Effector CD8-positive, alpha-beta T cell (primary cell): ENCODE measurements around the gene PDE8A.

ENCODE experiments used
- DNase-seq: peaks from one replicate; lab custom pipeline; 2025; lab: John Stamatoyannopoulos, UW

Gene PDE8A

DNA sequence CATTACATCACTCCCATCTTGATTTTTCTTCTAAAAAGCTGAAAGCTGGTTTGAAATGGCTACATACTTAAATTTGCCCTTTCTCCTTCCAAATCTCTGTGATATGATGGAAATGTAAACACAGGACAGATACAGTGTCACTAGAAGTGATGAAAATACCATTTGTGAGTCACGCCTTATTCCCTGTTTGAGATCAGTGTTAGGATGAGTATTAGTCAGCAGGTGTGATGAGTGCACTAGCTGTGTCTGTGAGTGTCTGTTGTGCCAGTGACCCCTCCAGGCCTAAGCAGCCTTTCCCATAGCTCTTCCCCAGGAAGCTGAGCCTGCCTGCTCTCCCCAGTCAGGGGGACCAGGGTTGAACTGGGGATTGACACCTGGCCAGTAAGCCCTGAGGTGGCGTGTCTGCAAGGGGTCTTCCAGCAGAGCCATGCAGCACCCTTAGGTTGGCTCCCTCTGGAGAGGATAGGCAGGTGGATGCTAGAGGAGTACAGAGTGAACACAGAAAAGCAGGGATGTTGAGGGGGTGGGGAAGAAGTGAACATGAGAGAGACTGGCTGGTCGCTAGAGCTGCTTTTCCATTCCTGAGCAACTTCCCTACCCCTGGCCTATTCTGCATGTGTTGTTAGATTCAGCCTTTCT, 92.0 kb downstream of the PDE8A start:
- DNase-seq = no peak

DNA sequence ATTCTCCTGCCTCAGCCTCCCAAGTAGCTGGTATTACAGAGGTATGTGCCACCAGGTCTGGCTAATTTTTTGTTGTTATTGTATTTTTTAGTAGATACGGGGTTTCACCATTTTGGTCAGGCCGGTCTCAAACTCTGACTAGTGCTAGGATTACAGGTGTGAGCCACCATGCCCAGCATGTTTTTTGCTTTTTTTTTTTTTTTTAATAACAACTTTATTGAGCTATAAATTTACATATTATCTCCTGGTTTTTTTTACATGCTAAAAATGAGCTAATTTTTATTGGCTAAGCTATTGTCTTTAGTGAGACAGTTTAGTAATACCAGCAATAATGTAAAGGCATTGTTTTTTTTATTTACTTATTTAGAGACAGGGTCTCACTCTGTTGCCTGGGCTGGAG, 105.2 kb downstream of the PDE8A start:
- no peak for DNase-seq

DNA sequence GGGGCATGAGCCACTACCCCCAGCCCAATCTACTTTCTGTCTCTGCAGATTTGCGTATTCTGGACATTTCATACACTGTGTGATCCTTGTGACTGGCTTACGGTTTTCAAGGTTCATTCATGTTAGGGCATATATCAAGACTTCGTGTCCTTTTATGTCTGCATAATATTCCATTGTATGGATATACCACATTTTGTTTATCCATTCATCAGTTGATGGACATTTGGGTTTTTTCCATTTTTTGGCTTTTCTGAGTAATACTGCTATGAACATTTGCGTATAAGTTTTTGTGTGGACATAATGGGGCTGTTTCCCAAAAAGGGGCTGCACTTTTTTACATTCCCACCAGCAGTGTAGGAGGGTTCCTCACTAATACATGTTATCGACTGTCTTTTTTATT, 106.6 kb downstream of the PDE8A start:
- DNase-seq = no peak

DNA sequence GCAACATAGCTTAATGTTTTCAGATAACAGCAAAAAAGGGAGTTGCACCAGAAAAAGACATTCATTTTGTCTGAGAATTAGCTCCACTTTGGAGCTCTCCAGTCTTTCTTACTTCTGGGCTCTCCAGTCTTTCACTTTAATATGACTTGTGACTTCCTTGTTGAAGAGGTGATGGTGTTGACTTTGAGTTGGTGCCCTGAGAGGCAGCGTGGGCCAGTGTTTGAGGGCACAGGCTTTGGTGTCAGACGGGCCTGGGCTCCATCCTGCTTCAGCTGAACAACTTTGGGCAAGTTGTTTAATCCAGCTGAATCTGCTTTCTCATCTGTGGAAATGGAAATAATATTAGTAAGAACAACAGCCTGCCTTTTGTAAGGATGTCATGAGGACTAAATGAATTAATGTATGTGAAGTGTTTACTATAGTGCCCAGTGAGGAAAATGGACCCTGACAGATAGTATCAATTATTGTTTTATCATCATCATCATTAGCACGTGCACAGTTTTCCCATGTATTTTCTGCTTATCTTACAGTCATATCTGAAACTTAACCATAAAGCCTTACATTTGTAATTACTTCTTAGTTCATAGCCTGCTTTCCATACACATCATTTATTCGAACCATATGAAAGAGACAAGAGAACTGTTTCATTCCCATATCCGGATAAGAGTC, 108.4 kb downstream of the PDE8A start:
- no peak for DNase-seq

DNA sequence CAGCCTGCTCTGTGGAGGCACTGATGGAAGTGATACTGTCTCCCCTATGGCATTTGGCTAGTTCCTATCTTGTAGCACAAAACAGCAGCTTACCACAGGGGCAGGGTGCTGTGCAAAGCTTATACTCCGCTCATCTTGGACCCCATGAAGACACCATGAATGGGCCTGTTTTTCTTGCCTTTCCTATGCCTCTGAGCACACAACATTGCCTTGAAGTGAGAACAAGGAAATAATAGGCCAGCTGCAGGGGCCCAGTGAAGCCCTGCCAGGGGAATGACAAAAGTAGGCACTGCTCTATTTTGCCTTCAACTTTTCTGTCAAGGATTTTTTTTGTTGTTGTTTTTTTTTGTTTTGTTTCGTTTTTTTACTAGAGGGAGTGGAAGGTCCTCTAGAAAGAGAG, 110.3 kb downstream of the PDE8A start:
- no peak for DNase-seq

DNA sequence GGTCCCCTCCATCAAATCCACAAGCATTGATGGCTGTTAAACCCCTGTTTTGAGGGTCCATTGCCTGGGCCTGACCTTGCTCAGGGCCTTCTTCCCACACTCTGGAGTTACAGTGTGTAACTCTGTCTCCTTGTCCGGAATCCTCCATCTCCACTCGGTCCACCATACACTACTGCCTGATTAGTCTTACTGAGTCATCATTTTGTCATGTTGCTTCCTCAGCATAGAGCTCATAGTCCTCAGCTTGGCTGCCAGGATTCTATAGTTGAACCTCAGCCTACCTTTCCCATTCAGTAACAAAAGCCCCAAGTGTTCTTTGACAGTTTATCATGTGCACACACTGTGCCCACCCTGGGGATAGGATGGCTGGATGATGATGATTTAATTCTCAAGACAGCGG, 113.0 kb downstream of the PDE8A start:
- no peak for DNase-seq

DNA sequence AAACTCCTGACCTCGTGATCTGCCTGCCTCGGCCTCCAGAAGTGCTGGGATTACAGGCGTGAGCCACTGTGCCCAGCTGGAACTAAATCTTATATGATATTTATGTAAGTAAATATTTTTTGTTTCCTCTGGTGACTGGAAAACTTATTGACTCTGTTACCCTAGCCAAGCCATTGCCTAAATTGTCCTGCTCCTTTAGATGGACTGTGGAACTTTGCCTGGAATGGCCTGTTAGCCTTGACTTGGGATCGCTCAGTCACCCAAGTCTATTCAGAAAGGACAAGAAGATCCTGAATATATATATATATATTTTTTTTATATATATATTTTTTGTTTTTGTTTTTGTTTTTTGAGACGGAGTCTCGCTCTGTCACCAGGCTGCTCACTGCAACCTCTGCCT, 113.9 kb downstream of the PDE8A start:
- no peak for DNase-seq

DNA sequence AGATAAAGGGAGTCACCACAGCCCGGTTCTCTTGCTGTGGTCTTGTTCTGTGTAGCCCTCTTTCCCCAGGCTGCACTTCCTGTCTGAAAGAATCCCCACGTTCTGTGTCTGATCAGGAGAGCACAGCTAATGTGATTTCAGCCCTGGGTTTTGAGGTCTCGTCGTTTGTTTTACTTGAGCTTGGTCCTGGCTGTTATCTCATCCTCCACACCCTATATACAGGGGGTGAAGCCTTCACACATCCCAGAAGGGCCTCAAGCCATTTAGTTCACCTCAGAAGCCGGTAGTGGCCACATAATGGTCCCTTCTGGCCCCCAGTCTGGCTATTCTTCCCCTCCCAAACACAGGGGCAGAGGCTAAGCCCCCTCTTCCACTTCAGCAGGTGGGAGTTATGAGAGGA, 115.6 kb downstream of the PDE8A start:
- DNase-seq = no peak

DNA sequence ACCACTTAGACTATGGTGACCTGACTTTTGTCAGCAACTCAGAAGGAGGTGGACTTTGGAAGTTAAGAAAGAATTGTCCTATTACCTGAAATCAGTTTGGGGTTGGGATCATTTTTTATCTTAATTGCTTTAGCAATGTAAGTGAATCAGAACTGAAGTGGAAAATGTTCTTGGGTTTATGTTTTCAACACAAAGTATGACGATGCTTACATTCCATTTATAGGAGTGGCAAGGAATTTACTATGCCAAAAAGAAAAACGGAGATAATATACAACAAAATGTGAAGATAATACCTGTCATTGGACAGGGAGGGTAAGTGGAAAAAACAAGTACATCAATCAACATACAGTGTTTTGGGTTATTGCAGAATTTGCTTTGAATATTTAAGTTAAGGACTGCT, 116.1 kb downstream of the PDE8A start:
- no peak for DNase-seq

DNA sequence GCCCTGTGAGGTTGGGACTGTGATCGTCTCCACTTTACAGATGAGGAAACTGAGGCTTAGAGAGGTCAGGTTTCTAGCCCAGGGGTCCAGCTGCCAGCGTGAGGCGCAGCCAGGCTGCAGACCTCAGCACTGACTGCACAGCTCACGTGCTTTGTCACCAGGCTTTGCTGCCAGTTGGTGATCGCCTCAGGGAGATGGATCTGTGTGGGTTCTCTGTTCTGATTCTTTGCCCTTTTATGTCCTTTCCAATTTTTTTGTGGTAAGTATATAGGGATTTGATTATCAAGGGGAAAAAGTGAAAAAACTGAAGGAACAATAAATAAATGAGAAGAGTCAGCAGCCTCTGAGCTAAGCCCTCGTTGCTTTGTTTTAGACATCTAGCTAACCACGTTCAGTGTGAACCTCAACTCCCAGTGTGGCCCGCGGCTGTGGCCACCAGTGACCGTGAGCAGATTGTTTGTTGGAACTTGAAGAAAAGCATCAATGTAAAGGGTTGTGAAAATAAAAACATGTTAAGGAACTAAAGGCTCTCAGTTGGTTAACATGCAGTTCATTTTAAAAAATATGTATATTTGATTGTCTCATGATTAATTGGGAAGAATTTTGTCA, 117.6 kb downstream of the PDE8A start:
- no peak for DNase-seq

DNA sequence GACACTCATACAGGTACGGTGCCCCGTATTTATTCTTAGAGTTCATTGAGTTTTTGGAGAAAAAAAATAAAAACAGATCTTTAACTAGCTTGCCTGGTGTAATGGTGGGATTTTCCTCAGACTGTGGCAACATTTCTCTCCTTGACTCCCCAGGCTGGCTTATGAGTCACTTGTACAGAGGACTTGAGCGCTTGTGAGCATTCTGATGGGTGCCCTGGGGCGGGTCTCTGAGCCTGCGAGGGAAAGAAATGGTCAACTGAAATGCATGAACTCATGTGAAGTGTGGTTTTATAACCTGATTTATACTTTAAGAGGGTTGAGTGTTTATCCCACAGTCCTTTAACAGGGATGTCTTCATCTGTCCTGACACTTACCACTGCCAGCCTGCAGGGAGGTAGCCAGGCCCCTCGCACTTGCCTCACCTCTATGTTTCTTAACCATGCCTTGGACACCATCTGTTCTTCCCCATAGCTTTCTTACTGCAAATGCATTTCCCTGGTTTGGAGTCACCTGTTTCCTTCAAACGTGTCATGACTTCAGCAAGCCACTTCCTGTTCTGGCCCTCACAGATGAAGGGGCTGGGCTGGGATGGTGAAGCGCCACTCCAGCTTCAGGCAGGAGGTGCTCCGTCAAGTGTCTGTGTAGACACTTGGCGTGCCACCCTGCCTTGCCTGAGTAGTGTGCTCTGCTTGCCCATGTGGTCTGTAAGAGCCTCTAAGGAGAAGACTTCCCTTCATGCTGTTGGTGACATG, 118.7 kb downstream of the PDE8A start:
- DNase-seq = no peak

DNA sequence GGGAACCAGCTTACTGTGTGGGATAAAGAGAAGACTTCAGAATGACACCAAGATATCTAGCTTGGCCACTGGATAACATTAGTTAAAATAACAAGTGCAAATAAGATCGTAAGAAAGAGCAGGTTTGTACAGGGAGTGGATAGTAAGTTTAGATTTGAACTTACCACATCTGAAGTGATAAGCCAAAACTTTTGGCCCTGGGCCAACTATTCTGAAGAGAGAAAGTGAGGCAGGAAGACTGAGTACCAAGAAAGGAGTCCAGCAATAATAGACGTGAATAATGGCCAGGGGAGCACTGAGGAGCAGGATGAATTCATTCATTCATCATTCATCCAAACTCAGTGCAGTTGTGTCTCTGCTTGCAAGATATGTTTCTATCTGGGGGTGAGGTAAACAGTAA, 122.9 kb downstream of the PDE8A start:
- no peak for DNase-seq

DNA sequence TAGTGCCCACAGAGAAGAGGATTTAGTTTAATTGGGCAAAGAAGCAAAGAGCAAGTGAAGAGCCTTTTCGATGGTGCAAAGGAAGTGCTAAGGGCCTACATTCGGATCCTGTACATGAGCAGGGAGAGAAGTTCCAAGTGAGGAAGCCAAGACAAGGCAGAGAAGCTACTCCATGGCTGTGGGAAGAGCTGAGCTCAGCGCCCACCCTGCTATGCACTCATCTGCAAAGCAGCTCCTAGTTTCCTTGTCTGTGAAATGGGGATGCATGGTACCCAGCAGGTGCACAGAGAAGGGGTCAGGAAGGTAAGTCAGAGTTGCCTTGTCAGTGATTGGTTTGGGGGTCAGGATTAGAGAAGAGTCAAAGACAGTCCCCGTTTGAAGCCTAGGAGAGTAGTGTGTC, 126.5 kb downstream of the PDE8A start:
- no peak for DNase-seq

DNA sequence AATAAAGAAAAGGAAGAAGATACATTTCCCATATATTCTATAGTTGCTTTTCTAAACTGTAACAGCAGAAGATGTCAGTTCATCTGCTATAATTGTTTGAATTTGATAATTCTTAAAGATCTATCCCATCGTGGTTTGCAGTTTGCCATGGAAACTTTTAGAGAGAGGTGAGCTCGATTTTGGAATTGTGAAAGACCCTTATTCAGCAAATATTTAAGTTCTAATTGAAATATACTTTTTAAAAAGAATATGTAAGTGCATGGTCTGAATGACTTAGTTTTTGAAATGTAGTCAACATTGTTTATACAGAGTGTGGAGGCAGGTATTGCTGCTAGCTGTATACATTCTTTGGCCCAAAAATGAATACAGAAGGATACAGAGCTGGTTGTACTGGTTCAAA, 127.7 kb downstream of the PDE8A start:
- DNase-seq = no peak

DNA sequence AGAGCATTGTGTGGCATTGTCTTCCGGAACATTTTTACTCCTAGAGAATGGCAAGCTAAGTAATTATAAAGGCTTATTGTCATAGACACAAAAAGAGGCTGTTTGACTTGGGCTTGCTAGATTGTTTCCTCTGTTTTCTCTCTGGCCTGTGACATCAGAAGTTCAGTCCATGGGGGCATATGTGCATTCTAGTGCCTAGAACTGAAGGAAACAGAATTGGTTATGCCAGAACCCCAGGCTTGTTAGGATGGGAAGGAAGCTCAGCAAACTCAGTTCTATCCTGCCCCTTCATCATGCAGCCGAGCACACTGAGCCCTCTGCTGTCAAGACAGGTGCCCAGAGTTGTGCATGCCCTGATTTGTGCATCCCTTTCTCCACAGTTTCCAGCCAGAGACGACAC, 131.3 kb downstream of the PDE8A start:
- no peak for DNase-seq

DNA sequence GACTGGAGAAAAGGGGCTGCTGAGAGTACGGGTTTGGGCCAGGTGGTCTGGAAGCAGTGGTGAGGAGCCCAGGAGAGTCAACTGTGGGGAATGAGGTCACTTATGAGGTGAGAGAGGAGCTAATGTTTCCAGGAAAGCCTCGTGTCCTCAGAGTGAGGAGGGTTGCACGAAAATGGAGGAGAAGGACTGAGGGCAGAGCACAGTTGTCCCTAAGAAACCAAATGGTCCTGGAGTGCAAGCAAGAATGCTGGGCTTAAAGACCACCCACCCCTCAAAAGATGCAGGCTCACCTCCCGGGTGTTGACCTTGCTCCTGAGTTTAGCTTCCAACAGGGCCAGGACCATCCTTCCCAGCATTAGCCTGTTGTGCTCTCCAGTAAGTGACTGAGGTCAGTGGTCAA, 133.2 kb downstream of the PDE8A start:
- no peak for DNase-seq

DNA sequence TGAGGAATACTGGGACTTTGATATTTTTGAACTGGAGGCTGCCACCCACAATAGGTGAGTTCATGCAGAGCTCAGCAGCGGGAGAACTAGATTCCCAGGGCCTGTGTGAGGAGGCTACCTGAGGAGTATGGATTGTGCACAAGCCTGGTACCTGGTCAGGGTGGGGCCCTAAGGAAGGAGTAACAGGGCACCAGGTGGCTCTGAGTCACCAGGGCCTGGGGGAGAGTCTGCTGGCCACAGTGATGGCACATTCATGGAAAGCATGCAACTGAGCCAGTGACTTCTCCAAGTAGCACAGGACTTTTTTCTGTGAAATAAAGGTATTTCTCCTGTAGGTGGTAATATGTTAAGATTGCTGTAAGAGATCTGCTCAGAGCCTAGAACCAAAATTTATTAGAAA, 134.4 kb downstream of the PDE8A start:
- DNase-seq = no peak

DNA sequence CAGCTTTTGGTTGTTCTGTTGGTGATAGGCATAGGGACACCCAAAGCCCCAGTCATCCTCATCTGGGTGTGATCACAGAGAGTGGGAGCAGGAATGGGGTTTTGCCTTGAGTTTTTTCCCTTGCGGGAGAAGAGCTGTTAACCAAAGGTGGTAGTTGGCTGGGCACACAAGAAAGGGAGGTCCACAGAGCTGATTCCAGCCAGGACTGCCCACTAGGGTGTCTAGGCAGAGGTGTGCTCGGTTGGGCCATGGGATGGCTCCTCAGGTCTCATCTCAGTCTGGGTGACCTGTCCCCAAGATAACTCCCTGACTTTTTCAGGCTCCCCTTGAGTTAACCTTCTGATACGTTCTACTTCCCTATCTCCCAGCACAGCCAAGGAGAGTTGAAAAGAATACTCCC, 134.8 kb downstream of the PDE8A start:
- no peak for DNase-seq

DNA sequence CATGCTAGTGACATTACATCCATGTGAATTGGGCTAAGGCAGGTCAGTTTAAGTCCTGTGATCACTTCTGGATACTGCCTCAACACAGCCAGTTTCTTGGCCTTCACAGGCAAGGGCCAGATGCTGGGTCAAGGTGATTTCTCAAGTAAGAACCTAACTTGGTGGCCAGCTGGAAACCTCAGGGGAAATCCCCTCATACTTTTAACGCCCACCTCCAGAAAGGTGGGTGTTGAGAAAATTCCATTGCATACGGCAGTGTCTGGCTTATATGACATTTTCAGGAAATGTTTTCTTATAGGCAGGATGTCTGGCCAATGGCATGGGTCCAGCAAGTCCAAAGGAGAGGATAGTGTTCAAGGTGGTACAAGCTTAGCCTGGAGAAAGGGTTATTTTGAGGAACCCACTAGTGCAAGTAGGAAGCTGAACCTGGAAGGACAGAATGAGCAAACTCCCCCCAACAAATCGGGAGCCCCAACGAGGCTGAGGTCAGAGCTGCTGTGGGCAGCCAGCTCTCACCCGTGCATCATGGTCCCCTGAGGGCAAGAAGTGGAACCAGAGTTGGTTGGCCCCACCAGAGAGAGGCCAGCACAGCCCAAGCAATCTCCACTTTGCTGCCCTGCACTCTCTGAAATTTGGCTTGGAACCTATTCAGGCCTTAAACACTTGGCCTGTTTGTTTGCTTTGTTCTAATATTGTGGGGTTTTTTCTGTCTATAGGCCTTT, 135.4 kb downstream of the PDE8A start:
- no peak for DNase-seq

DNA sequence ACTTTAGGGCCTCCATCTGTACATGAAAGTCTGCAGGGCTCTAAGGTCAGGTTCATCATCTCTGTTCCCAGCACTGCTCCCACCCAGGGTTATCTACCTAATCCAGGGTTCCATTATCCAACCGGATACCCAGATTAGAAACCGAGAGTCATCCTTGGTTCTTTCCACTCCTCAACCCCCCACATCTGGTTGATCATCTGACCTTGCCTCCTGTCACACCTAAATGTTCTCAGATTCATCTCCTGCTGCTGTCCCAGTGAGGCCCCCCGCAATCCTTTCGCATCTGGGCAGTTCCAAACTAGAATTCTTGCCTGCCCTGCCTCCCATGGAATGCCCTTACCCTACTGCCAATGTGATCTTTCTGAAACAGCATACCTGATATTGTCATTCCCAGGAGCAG, 136.5 kb downstream of the PDE8A start:
- no peak for DNase-seq

DNA sequence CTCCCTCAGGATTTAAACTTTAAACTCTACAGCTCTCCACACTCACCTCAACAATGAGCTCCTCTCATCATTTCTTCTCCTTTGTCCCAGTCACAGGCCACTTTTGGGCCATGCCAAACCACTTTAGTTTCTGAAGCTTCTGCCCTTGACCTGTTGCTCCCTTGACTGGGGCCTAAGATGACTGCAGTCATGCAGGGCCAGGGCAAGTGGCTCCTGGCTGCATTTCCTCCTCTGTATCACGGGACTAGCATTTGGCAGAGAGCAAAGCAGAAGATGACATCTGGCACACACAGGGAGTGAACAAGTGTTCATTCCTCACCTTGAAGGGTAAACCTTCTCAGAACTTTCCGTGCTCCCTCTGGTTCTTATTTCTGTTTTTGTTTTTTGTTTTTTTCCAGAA, 136.9 kb downstream of the PDE8A start:
- no peak for DNase-seq

DNA sequence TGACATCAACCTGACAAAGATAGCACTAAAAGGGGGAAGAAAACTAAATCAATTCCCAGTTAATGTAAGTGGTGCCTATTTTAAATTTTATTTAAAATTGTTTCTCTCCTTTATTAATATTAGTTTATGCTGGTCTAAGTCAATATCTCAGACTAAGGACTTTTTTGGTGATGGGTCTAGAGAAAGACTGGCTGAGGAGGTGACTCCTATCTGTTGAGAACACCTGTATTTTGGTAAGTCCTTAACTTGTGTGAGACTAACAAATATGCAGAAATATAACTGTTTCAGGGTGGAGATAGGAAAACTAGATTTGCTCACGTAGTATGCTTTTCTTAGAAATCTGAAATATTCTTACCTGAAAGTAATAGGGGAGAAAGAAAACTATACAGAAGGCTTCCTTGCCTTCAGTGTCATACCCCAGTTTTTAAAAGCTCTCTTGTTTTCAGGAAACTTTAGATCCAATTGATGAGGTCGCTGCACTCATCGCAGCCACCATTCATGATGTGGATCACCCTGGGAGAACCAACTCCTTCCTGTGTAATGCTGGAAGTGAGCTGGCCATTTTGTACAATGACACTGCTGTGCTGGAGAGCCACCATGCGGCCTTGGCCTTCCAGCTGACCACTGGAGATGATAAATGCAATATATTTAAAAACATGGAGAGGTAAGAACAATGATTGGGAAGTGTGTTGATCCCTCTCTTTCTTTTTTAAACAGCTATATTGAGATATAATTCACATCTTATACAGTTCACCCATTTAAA, 138.9 kb downstream of the PDE8A start:
- DNase-seq = no peak
